Progenitor cell of endocrine pancreas (in vitro differentiated cells): Measurements from ENCODE around the gene LECT2. TPM values are rescaled to one million over a fixed set of nuclear protein-coding genes. Genes with fewer than 3 reads are reported as not detected.

Source experiments
- DNase-seq: peaks from one replicate; pipeline ENCODE4 v3.0.0; 2021; ENCODE audit warnings: low spot score; ENCODE audit not compliant: unreplicated experiment
- H3K27ac Mint-ChIP-seq: 2 replicates; pipeline ENCODE4 v1.8.0; 2021; ENCODE audit warnings: mild to moderate bottlenecking, moderate library complexity, mixed read lengths
- H3K27me3 Mint-ChIP-seq: 2 replicates; pipeline ENCODE4 v1.8.0; 2021; ENCODE audit warnings: mixed read lengths
- H3K36me3 Mint-ChIP-seq: 2 replicates; pipeline ENCODE4 v1.8.0; 2022; ENCODE audit warnings: mixed read lengths; ENCODE audit not compliant: insufficient read depth
- H3K4me1 Mint-ChIP-seq: 2 replicates; pipeline ENCODE4 v1.8.0; 2021; ENCODE audit warnings: low read depth, mixed read lengths
- H3K4me3 Mint-ChIP-seq: 2 replicates; pipeline ENCODE4 v1.8.0; 2021; ENCODE audit warnings: low read depth, mild to moderate bottlenecking, moderate library complexity, mixed read lengths
- H3K9me3 Mint-ChIP-seq: 2 replicates; pipeline ENCODE4 v1.8.0; 2021; ENCODE audit warnings: low read depth, mixed read lengths
- total RNA-seq: library from RNA; stranded (reverse); gene quantifications from 2 replicates; pipeline ENCODE4 v1.2.1, GENCODE V29; 2021
- TF ChIP-seq, protein P1 (sequence below): fragments of 200-600 bp; sonication (generic); IDR thresholded peaks from one replicate; pipeline ENCODE4 v1.5.0; 2021; ENCODE audit warnings: antibody characterized with exemption, mild to moderate bottlenecking; ENCODE audit not compliant: unreplicated experiment

Gene LECT2
- total RNA-seq, 1 donor from 2014 or later: not detected

DNA sequence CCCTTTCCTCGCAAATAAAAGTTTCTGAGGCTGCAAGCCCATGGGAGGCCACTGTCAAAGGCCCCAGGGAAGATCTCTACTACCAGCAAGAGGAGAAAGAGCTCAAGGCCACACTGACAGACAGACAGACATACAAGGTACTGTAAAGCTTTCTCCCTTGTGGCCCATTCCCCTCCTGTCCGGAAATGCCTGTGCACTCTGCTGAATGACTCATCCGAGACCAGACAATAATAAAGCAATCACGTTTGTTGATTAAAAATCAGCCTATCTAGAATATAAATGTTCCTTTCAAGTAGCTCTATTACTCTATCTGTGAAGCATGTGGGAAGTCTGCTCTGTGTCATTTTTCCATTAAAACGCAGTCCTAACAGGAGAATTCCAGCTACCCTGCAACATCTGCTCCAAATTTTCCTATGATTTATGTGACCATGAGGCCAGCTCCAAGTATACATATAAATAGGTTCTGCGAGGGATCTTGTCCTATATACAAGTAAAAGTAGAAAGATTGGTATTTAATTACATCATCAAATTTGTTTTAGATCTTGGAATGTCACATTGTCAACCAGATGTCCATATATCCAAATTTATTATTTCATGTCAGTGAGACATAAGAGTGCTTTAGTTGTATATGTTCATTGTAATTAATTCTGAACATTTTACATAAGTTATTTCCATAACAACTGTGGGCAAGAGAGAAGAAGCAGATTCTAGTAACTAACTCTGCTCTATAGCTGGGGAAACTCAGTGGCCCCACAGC is 39.3 kb upstream of the LECT2 start:
- H3K9me3 Mint-ChIP-seq: no peaks in the 10 kb centered on the region
- H3K4me1 Mint-ChIP-seq: no peaks in the 10 kb centered on the region
- TF ChIP-seq, protein P1, sequence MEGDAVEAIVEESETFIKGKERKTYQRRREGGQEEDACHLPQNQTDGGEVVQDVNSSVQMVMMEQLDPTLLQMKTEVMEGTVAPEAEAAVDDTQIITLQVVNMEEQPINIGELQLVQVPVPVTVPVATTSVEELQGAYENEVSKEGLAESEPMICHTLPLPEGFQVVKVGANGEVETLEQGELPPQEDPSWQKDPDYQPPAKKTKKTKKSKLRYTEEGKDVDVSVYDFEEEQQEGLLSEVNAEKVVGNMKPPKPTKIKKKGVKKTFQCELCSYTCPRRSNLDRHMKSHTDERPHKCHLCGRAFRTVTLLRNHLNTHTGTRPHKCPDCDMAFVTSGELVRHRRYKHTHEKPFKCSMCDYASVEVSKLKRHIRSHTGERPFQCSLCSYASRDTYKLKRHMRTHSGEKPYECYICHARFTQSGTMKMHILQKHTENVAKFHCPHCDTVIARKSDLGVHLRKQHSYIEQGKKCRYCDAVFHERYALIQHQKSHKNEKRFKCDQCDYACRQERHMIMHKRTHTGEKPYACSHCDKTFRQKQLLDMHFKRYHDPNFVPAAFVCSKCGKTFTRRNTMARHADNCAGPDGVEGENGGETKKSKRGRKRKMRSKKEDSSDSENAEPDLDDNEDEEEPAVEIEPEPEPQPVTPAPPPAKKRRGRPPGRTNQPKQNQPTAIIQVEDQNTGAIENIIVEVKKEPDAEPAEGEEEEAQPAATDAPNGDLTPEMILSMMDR: no peak
- H3K4me3 Mint-ChIP-seq: no peak overlapping the region
- no peak overlapping the region for H3K27ac Mint-ChIP-seq
- no peak for DNase-seq
- H3K27me3 Mint-ChIP-seq: peaks cover 55% of the 10 kb centered on the region
- H3K36me3 Mint-ChIP-seq: no peaks in the 10 kb centered on the region

DNA sequence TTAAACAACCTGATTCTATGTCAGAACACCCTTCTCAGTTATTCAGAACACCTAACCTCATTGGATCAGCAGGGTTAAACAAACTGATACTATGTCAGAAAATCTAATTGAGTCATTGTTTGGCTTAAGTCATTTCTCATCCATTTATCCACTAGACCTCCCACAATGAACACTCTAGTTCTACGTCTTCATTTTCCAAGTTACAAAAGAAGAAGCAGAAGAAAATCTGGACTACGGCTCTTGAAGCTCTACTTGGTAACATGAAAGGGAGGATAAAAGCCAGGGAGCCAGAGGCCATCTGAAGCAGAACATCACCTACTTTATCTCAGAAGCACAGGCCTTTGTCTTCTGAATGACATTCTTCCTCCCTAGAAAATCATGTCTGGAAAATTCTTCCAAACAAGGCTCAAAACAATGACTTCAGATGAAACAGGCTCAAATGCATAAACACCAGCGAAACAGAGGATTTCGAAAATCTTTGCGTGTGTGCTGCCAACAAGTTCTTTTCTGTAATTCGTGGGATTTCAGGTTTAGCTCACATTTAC is 38.6 kb upstream of the LECT2 start:
- no peaks in the 10 kb centered on the region for H3K4me1 Mint-ChIP-seq
- TF ChIP-seq, protein P1: no peak

DNA sequence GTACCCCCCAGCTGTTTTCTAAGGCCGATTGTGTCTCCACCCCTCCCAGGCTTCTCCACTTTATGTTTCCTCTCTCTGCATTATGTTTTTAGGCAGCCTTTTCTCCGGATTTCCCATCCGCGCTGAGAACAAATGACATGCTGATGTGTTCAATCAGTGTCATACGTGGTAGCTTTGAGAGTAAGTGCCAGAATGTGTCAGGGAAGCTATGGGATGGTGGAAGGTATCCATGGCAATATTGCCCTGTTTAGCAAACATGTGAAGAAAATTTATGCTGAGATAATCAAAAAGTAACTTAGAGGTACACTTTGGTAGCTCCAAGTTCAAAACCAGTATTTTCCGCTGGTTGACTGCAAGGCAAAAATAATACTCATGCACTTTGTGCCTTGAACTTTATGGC is 36.6 kb upstream of the LECT2 start:
- Mint-ChIP-seq H3K36me3 (no peaks in the 10 kb centered on the region), H3K4me3 (no peak overlapping the region), H3K27ac (no peak overlapping the region), H3K27me3 (peaks cover 37% of the 10 kb centered on the region), H3K4me1 (no peaks in the 10 kb centered on the region), H3K9me3 (no peaks in the 10 kb centered on the region)
- TF ChIP-seq, protein P1: no peak
- no peak for DNase-seq

More for the DNA sequence above, 38.6 kb upstream of the LECT2 start:
- DNase-seq: no peak
- Mint-ChIP-seq H3K36me3 (no peaks in the 10 kb centered on the region), H3K4me3 (no peak overlapping the region), H3K9me3 (no peaks in the 10 kb centered on the region), H3K27me3 (peaks cover 49% of the 10 kb centered on the region), H3K27ac (no peak overlapping the region)

- TF ChIP-seq, protein P1: no peak
Measured at GRCh38 chr5:135990528-135991255, 35.9 kb upstream of the LECT2 start.

DNA sequence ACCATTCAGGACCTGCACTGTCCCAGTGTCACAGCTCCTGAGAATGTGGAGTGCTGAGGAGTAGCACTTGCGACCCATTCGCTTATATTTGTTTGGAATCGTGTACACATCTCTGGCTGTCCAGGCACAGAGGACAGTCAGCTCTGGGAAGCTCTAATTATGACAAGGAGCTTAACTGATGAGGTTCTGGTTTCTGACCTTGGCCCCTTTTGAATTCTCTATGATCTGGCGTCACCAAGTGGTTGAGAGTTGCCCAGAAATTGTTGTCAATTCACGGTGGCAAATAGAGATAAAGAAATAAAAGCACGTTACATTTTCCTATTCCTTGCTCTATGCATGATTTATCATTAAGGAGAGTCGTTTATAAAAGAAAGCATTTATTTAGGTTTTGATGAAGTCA is 34.9 kb upstream of the LECT2 start:
- Mint-ChIP-seq H3K27me3 (peaks cover 29% of the 10 kb centered on the region), H3K4me1 (no peaks in the 10 kb centered on the region), H3K36me3 (no peaks in the 10 kb centered on the region), H3K9me3 (no peaks in the 10 kb centered on the region), H3K4me3 (no peak overlapping the region), H3K27ac (no peak overlapping the region)
- TF ChIP-seq, protein P1: no peak
- DNase-seq: no peak

More at GRCh38 chr5:135990528-135991255, 35.9 kb upstream of the LECT2 start:
- Mint-ChIP-seq H3K4me1 (no peaks in the 10 kb centered on the region), H3K9me3 (no peaks in the 10 kb centered on the region), H3K27me3 (peaks cover 34% of the 10 kb centered on the region), H3K36me3 (no peaks in the 10 kb centered on the region), H3K4me3 (no peak overlapping the region), H3K27ac (no peak overlapping the region)
- no peak for DNase-seq
